IMR-90 (cell line): ENCODE measurements around the gene SMOC1. TPM values are rescaled to one million over a fixed set of nuclear protein-coding genes. Genes with fewer than 3 reads are reported as not detected.

Source experiments
- ATAC-seq: fragments of 200-7000 bp; cut with Tn5 transposase; 2 replicates; pipeline ENCODE4 v1.9.1; 2020; ENCODE audit warnings: low read depth, mild to moderate bottlenecking, moderate library complexity
- BruUV-seq: library from RNA; stranded (reverse); fragments of 400-500 nt; replicated peaks from 2 replicates; lab custom pipeline; 2021; lab: Mats Ljungman, UMichigan
- CTCF ChIA-PET: fragments of 300-600 bp; formaldehyde crosslinking; extraction: SDS; loops from one replicate; lab custom pipeline; 2021; ENCODE audit warnings: antibody characterized with exemption; lab: Yijun Ruan, JAX
- POLR2A ChIA-PET: fragments of 300-600 bp; sonication (Branson Sonifier 250); formaldehyde crosslinking; loops from one replicate; lab custom pipeline; 2022; ENCODE audit warnings: antibody characterized with exemption; ENCODE audit not compliant: unreplicated experiment; lab: Charles Lee
- DNase-seq: peaks from one replicate; pipeline ENCODE4 v3.0.0; 2013
- H2AFZ ChIP-seq: replicated peaks from 2 replicates; pipeline ENCODE3; 2013; ENCODE audit warnings: low read length, mild to moderate bottlenecking; ENCODE audit not compliant: poor library complexity
- H2AK5ac ChIP-seq: 2 replicates; pipeline ENCODE4 v1.6.1; 2013; ENCODE audit warnings: low read depth, low read length, inconsistent platforms
- H2AK9ac ChIP-seq: replicated peaks from 2 replicates; pipeline ENCODE3; 2013; ENCODE audit warnings: mild to moderate bottlenecking, low read depth, low read length, moderate library complexity; ENCODE audit not compliant: poor library complexity
- H2BK120ac ChIP-seq: 2 replicates; pipeline ENCODE4 v1.6.1; 2013; ENCODE audit warnings: low read depth, low read length, inconsistent platforms
- H2BK15ac ChIP-seq: 3 replicates; pipeline ENCODE4 v1.6.1; 2013; ENCODE audit warnings: low read depth, low read length, inconsistent platforms
- H2BK20ac ChIP-seq: 2 replicates; pipeline ENCODE4 v1.6.1; 2013; ENCODE audit warnings: low read depth, mild to moderate bottlenecking, inconsistent platforms, low read length, moderate library complexity
- H2BK5ac ChIP-seq: 2 replicates; pipeline ENCODE4 v1.6.1; 2013; ENCODE audit warnings: mild to moderate bottlenecking, low read depth, low read length, inconsistent platforms; ENCODE audit not compliant: poor library complexity, severe bottlenecking
- H3K14ac ChIP-seq: replicated peaks from 2 replicates; pipeline ENCODE4 v1.6.1; 2013; ENCODE audit warnings: low read depth, low read length, inconsistent platforms
- H3K18ac ChIP-seq: 2 replicates; pipeline ENCODE4 v1.6.1; 2013; ENCODE audit warnings: low read depth, low read length, control low read depth
- H3K23ac ChIP-seq: 2 replicates; pipeline ENCODE4 v1.6.1; 2013; ENCODE audit warnings: low read depth, low read length, inconsistent platforms
- H3K27ac ChIP-seq: 2 replicates; pipeline ENCODE4 v1.5.1; 2013; ENCODE audit warnings: mild to moderate bottlenecking, control low read depth, low read length; ENCODE audit not compliant: insufficient read depth
- H3K27me3 ChIP-seq: 2 replicates; pipeline ENCODE4 v1.6.1; 2013; ENCODE audit warnings: low read length; ENCODE audit not compliant: control insufficient read depth, insufficient read depth
- H3K36me3 ChIP-seq: 2 replicates; pipeline ENCODE4 v1.6.1; 2013; ENCODE audit warnings: low read length, mixed read lengths; ENCODE audit not compliant: control insufficient read depth, insufficient read depth
- H3K4ac ChIP-seq: 2 replicates; pipeline ENCODE4 v1.6.1; 2013; ENCODE audit warnings: low read depth, low read length, inconsistent platforms
- H3K4me1 ChIP-seq: 2 replicates; pipeline ENCODE4 v1.6.1; 2013; ENCODE audit warnings: low read length, mixed read lengths; ENCODE audit not compliant: control insufficient read depth, insufficient read depth
- H3K4me2 ChIP-seq: 2 replicates; pipeline ENCODE4 v1.6.1; 2013; ENCODE audit warnings: low read depth, mild to moderate bottlenecking, control low read depth, low read length, moderate library complexity
- H3K4me3 ChIP-seq: 2 replicates; pipeline ENCODE4 v1.5.1; 2013; ENCODE audit warnings: low read depth, mild to moderate bottlenecking, control low read depth, low read length, moderate library complexity; ENCODE audit not compliant: insufficient read depth
- H3K56ac ChIP-seq: 2 replicates; pipeline ENCODE4 v1.6.1; 2013; ENCODE audit warnings: low read length, inconsistent platforms; ENCODE audit not compliant: insufficient read depth; ENCODE audit errors: extremely low read depth
- H3K79me1 ChIP-seq, 2 experiments: 2 replicates each; pipeline ENCODE4 v1.6.1; 2013; ENCODE audit warnings: low read length in 2 of 2, inconsistent platforms in 1 of 2, low read depth in 1 of 2
- H3K9ac ChIP-seq: 2 replicates; pipeline ENCODE4 v1.6.1; 2013; ENCODE audit warnings: low read depth, low read length, control low read depth
- H3K9me1 ChIP-seq: 2 replicates; pipeline ENCODE4 v1.6.1; 2013; ENCODE audit warnings: low read length, inconsistent platforms; ENCODE audit not compliant: insufficient read depth
- H3K9me3 ChIP-seq: 2 replicates; pipeline ENCODE4 v1.6.1; 2013; ENCODE audit warnings: low read length; ENCODE audit not compliant: control insufficient read depth, insufficient read depth
- H4K20me1 ChIP-seq: 2 replicates; pipeline ENCODE4 v1.6.1; 2013; ENCODE audit warnings: low read length, inconsistent platforms; ENCODE audit not compliant: insufficient read depth
- H4K5ac ChIP-seq: 2 replicates; pipeline ENCODE4 v1.6.1; 2013; ENCODE audit warnings: mild to moderate bottlenecking, low read depth, low read length, control low read depth
- H4K8ac ChIP-seq, 2 experiments: 2 replicates each; pipeline ENCODE4 v1.6.1; 2013; ENCODE audit warnings: low read depth in 2 of 2, low read length in 2 of 2, control low read depth in 1 of 2, inconsistent platforms in 1 of 2
- H4K91ac ChIP-seq: 2 replicates; pipeline ENCODE4 v1.6.1; 2013; ENCODE audit warnings: low read depth, low read length, inconsistent platforms; ENCODE audit not compliant: insufficient read depth
- CHD1 ChIP-seq: IDR thresholded peaks from 2 replicates; pipeline ENCODE4 v1.6.1; 2012; ENCODE audit warnings: low read depth, low read length, improper control_type of control experiment
- FOS ChIP-seq: fragments of 150-350 bp; IDR thresholded peaks from 2 replicates; pipeline ENCODE4 v1.6.1; 2016; ENCODE audit warnings: low read depth, low read length
- MAZ ChIP-seq: IDR thresholded peaks from 2 replicates; pipeline ENCODE4 v1.6.1; 2012; ENCODE audit warnings: low read depth, mild to moderate bottlenecking, low read length, improper control_type of control experiment, moderate library complexity, borderline replicate concordance
- WGBS, 2 experiments: methylation state at CpG; one replicate each; pipeline versions ENCODE4 v1.1.5 to v1.1.7; 2013; ENCODE audit warnings: missing lambda C conversion rate in 2 of 2; ENCODE audit not compliant: insufficient read length in 1 of 2; ENCODE audit errors: extremely low coverage in 2 of 2; 5-methylcytosine and 5-hydroxymethylcytosine counted together
- dilution Hi-C: fragments of 300-500 bp; cut with HindIII; formaldehyde crosslinking; loops from one replicate; pipeline ENCODE4 v1.14.3; 2018; ENCODE audit warnings: low sequenced_read_pairs; ENCODE audit not compliant: unreplicated experiment
- in situ Hi-C: fragments of 300-500 bp; cut with MboI; formaldehyde crosslinking; loops from 3 replicates; pipeline ENCODE4 v1.14.3; 2019; ENCODE audit warnings: low sequenced_read_pairs, inconsistent platforms, mixed read lengths
- intact Hi-C: fragments of 100-400 bp; cut with micrococcal nuclease; formaldehyde crosslinking; loops from 2 replicates; pipeline ENCODE4 v1.10.0; 2022
- polyA plus RNA-seq, 3 experiments: library from polyadenylated mRNA; depleted of rRNA; stranded (reverse); fragments of >200 nt; gene quantifications; 2 replicates each; pipeline ENCODE4 v1.2.3, GENCODE V29; 2012; ENCODE audit warnings: low replicate concordance in 1 of 3
- total RNA-seq: library from RNA; depleted of rRNA; stranded (reverse); fragments of >200 nt; gene quantifications from 2 replicates; pipeline ENCODE4 v1.2.3, GENCODE V29; 2012
- TF ChIP-seq, protein P1 (sequence below): conservative IDR thresholded peaks from 2 replicates; pipeline ENCODE4 v1.5.1; 2012; ENCODE audit warnings: mild to moderate bottlenecking, low read depth, low read length, improper control_type of control experiment

Gene SMOC1
- total and polyA plus RNA-seq, 2 of the 4 experiments (the other 2 are of a cell fraction): 0.90 to 4.1 TPM

DNA sequence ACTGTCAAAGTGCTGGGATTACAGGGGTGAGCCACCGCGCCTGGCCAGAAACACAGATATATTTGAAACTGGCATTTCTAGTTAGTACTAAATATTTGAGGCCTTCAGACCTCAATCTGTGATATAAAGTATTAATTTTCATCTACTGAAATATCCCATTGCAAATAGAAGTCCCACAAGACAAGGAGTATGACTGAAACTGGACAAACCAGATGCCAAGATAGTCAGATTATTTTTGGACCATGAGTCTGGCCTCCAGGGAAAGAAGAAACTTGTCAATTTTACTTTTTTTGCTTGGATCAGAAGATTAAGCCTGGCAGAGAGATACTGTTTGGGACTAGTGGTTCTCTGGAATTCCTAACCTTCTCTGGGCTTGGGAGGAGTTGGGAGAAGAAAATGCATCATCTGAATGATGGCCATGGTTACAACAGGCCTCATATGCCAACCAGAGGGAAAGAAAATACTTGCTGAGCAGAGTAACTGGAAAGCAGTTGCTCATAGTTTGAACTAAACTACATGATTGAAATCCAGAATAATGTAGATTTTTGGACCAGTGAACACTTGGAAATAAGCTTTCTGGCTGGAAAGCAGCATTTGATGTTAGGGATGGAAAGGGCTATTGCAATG is 2.9 kb upstream of the SMOC1 start:
- TF ChIP-seq FOS (no peak), CHD1 (no peak), MAZ (no peak)
- TF ChIP-seq, protein P1, sequence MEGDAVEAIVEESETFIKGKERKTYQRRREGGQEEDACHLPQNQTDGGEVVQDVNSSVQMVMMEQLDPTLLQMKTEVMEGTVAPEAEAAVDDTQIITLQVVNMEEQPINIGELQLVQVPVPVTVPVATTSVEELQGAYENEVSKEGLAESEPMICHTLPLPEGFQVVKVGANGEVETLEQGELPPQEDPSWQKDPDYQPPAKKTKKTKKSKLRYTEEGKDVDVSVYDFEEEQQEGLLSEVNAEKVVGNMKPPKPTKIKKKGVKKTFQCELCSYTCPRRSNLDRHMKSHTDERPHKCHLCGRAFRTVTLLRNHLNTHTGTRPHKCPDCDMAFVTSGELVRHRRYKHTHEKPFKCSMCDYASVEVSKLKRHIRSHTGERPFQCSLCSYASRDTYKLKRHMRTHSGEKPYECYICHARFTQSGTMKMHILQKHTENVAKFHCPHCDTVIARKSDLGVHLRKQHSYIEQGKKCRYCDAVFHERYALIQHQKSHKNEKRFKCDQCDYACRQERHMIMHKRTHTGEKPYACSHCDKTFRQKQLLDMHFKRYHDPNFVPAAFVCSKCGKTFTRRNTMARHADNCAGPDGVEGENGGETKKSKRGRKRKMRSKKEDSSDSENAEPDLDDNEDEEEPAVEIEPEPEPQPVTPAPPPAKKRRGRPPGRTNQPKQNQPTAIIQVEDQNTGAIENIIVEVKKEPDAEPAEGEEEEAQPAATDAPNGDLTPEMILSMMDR: no peak
- Histone ChIP-seq H2AK9ac (no peak overlapping the region), H3K79me1 (0 out of 4 replicates have a peak, but pooled peaks cover 0 to 2% of the 10 kb centered on the region in 2 experiments), H4K91ac (no peak overlapping the region), H3K9me1 (no peaks in the 10 kb centered on the region), H3K14ac (no peak overlapping the region), H3K27ac (no peak overlapping the region), H3K4me3 (no peak overlapping the region), H3K9ac (no peak overlapping the region), H2AFZ (no peak overlapping the region), H3K36me3 (no peaks in the 10 kb centered on the region), H4K8ac (no peak overlapping the region), H2BK120ac (no peak overlapping the region), H2AK5ac (no peak overlapping the region), H2BK15ac (no peak overlapping the region), H3K9me3 (no peaks in the 10 kb centered on the region), H3K4me2 (no peak overlapping the region), H4K20me1 (no peaks in the 10 kb centered on the region), H3K18ac (no peak overlapping the region), H3K4ac (no peak overlapping the region), H4K5ac (no peak overlapping the region), H2BK20ac (no peak overlapping the region), H3K23ac (no peak overlapping the region), H3K56ac (no peak overlapping the region), H2BK5ac (no peak overlapping the region), H3K4me1 (peaks cover 4% of the 10 kb centered on the region), H3K27me3 (peaks cover 3% of the 10 kb centered on the region; the same call in 1 of the 2 replicates)
- in situ Hi-C loops: no loop called here
- CTCF ChIA-PET: interaction anchor here (1.4 to 2.0 kb wide), 4 partner anchors 11 to 198 kb away, joined by 4 to 7 read pairs (median 5); no protein-coding TSS in a partner anchor
- BruUV-seq: no TSS peak
- intact Hi-C loops: loop anchor here (2.0 kb wide), 1 partner anchor 58 kb away; no protein-coding TSS in a partner anchor
- no peak for DNase-seq
- dilution Hi-C loops: no loop called here
- no CpG with 5 or more reads among the region's 2 CpGs for WGBS, 2 experiments
- POLR2A ChIA-PET: no interaction called here
- no peak for ATAC-seq
